Measurements from ENCODE around the gene MARVELD1.

GRCh38 chr10:97719602-97720001 is 6.1 kb downstream of the MARVELD1 start:
- TF ChIP-seq CTCF (IDR thresholded peaks at IDR 0.05) = no peak
- TF ChIP-seq POLR2AphosphoS5 (IDR thresholded peaks at IDR 0.05) = no peak

Data from prostate gland (tissue), 2 donors.